HG02840 (cell line): ENCODE results near the gene TRPM3.

Source experiments
- ATAC-seq: cut with Tn5 transposase; IDR thresholded peaks from one replicate; pipeline ENCODE4 v1.9.1; 2021; ENCODE audit warnings: mild to moderate bottlenecking, moderate library complexity, moderate number of reproducible peaks; ENCODE audit not compliant: unreplicated experiment, low FRiP score

The TRPM3 gene

DNA sequence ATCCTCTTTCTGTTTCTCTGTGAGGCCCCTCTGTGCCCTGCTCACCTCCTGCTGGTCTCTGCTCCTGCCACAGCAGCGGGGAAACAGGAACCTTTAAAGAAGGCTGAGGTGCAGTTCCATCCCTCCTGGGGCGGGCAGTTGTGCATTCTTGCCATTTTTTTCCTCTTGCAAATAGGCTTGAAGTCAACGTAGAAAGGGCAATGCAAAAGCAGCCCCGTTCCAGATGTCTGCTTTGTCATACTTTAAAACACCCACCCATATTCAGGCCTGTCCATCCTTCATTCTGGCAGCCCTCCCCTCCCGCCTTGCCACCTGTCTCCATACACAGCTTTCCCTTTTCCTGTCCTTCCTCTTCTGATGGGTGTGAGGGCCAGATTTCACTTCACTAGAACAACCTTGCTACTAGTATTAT, 641.5 kb downstream of the TRPM3 start:
- ATAC-seq, result no peak
